H1 (cell line): ENCODE measurements around the gene EXOSC7.

Source experiments
- CHD2 ChIP-seq: IDR thresholded peaks from 2 replicates; pipeline ENCODE4 v1.6.1; 2012; ENCODE audit warnings: low read length, improper control_type of control experiment
- EZH2 ChIP-seq: fragments of 200-600 bp; sonication (generic); IDR thresholded peaks from 2 replicates; pipeline ENCODE4 v1.7.1; 2012; ENCODE audit warnings: low read depth, mild to moderate bottlenecking, moderate library complexity, low read length, inconsistent platforms; ENCODE audit not compliant: severe bottlenecking
- JUND ChIP-seq: IDR thresholded peaks from 2 replicates; pipeline ENCODE4 v1.6.1; 2011; ENCODE audit warnings: mild to moderate bottlenecking, improper control_type of control experiment, low read length
- KDM5A ChIP-seq: fragments of 200-600 bp; IDR thresholded peaks from 2 replicates; pipeline ENCODE4 v1.7.1; 2012; ENCODE audit warnings: mild to moderate bottlenecking, low read length, inconsistent platforms, mixed read lengths
- MAFK ChIP-seq: IDR thresholded peaks from 2 replicates; pipeline ENCODE4 v1.6.1; 2012; ENCODE audit warnings: low read depth, mild to moderate bottlenecking, improper control_type of control experiment, low read length
- POLR2A ChIP-seq, 2 experiments: IDR thresholded peaks; 1 replicate in 1 of 2; 2 replicates in 1 of 2; pipeline ENCODE4 v1.6.1; 2011; ENCODE audit warnings: low read depth in 2 of 2, low read length in 2 of 2, mild to moderate bottlenecking in 2 of 2; ENCODE audit errors: control extremely low read depth in 1 of 2
- POLR2AphosphoS5 ChIP-seq: IDR thresholded peaks from 2 replicates; pipeline ENCODE4 v1.6.1; 2011; ENCODE audit warnings: low read depth, low read length
- RAD21 ChIP-seq, 2 experiments: IDR thresholded peaks in 1 of 2; conservative IDR thresholded peaks in 1 of 2; 2 replicates each; pipeline ENCODE4 v1.6.1; 2011; ENCODE audit warnings: low read depth in 2 of 2, low read length in 2 of 2, improper control_type of control experiment in 1 of 2, inconsistent platforms in 1 of 2, mild to moderate bottlenecking in 1 of 2, moderate library complexity in 1 of 2
- RFX5 ChIP-seq: IDR thresholded peaks from 2 replicates; pipeline ENCODE4 v1.6.1; 2011; ENCODE audit warnings: low read depth, low read length, improper control_type of control experiment, borderline replicate concordance
- RNF2 ChIP-seq: fragments of 200-900, 300-1000 bp; sonication (generic); IDR thresholded peaks from 2 replicates; pipeline ENCODE4 v1.7.1; 2016; ENCODE audit warnings: borderline replicate concordance, low read depth, mild to moderate bottlenecking, antibody characterized with exemption, low read length; ENCODE audit not compliant: poor library complexity, severe bottlenecking; ENCODE audit errors: missing control alignments
- RXRA ChIP-seq: IDR thresholded peaks from 2 replicates; pipeline ENCODE4 v1.6.1; 2011; ENCODE audit warnings: low read depth, mild to moderate bottlenecking, low read length, moderate library complexity; ENCODE audit not compliant: insufficient read depth
- SUZ12 ChIP-seq: fragments of 200-600 bp; sonication (generic); IDR thresholded peaks from 2 replicates; pipeline ENCODE4 v1.6.1; 2012; ENCODE audit warnings: mild to moderate bottlenecking, inconsistent platforms, low read length, moderate library complexity, mixed read lengths
- TAF1 ChIP-seq: IDR thresholded peaks from 2 replicates; pipeline ENCODE4 v1.6.1; 2011; ENCODE audit warnings: mild to moderate bottlenecking, low read depth, low read length
- TF ChIP-seq, protein P1 (sequence below), 3 experiments: IDR thresholded peaks; 1 replicate in 2 of 3; 2 replicates in 1 of 3; pipeline versions ENCODE4 v1.5.1 to v1.6.1; 2011; ENCODE audit warnings: low read length in 3 of 3, mild to moderate bottlenecking in 3 of 3, inconsistent platforms in 2 of 3, low read depth in 1 of 3, moderate library complexity in 1 of 3; ENCODE audit not compliant: insufficient read depth in 1 of 3; ENCODE audit errors: control extremely low read depth in 1 of 3

DNA sequence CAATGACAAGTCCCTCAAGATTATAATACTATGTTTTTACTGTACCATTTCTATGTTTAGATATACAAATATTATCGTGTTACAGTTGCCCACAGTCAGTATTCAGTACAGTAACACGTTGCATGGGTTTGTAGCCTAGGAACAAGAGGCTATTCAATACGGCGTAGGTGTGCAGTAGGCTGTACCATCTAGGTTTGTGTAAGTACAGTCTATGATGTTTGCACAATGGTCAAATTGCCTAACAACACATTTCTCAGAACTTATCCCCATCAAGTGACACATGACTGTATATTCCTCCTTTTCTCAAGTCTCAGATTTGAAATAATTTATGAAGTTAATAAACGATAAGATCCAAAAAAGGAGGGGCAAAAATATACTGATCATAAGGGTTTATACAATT lies 21.7 kb upstream of the EXOSC7 start:
- TF ChIP-seq RAD21 (IDR thresholded peaks at IDR 0.05 in 1 of 2, conservative IDR thresholded peaks at IDR 0.05 in 1 of 2; ENCODE audit: low read depth in 2 of 2, low read length in 2 of 2) (no peak), POLR2A (IDR thresholded peaks at IDR 0.05; ENCODE audit: control extremely low read depth in 1 of 2, low read depth in 2 of 2, low read length in 2 of 2) (no peak), RXRA (no peak), JUND (no peak), MAFK (no peak), TAF1 (no peak), KDM5A (no peak), EZH2 (no peak), CHD2 (no peak), POLR2AphosphoS5 (no peak), RNF2 (no peak), RFX5 (no peak), SUZ12 (no peak)
- TF ChIP-seq, protein P1, sequence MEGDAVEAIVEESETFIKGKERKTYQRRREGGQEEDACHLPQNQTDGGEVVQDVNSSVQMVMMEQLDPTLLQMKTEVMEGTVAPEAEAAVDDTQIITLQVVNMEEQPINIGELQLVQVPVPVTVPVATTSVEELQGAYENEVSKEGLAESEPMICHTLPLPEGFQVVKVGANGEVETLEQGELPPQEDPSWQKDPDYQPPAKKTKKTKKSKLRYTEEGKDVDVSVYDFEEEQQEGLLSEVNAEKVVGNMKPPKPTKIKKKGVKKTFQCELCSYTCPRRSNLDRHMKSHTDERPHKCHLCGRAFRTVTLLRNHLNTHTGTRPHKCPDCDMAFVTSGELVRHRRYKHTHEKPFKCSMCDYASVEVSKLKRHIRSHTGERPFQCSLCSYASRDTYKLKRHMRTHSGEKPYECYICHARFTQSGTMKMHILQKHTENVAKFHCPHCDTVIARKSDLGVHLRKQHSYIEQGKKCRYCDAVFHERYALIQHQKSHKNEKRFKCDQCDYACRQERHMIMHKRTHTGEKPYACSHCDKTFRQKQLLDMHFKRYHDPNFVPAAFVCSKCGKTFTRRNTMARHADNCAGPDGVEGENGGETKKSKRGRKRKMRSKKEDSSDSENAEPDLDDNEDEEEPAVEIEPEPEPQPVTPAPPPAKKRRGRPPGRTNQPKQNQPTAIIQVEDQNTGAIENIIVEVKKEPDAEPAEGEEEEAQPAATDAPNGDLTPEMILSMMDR (IDR thresholded peaks at IDR 0.05; ENCODE audit: control extremely low read depth in 1 of 3, insufficient read depth in 1 of 3, low read depth in 1 of 3, low read length in 3 of 3) = no peak
